HepG2 (cell line): Measurements from ENCODE around the gene POU2F1. TPM values are rescaled to one million over a fixed set of nuclear protein-coding genes. Genes with fewer than 3 reads are reported as not detected.

Experiments used
- ASH2L ChIP-seq: fragments of 300-600, 200-600 bp; sonication (generic); IDR thresholded peaks from 2 replicates; pipeline ENCODE4 v1.7.0; 2017; ENCODE audit warnings: low read depth, mild to moderate bottlenecking, moderate library complexity, mixed read lengths, low read length; ENCODE audit not compliant: insufficient read length
- CREM ChIP-seq, 2 experiments: sonication (generic) in 1 of 2; formaldehyde crosslinking in 1 of 2; IDR thresholded peaks; 2 replicates each; pipeline versions ENCODE4 v1.4.0 to v1.6.1; 2016 to 2020; ENCODE audit warnings: antibody characterized with exemption in 1 of 2, mild to moderate bottlenecking in 1 of 2, missing genetic modification reagents in 1 of 2
- ERF ChIP-seq: IDR thresholded peaks from 2 replicates; pipeline ENCODE4 v1.6.1; 2018; ENCODE audit warnings: missing biosample characterization, missing genetic modification reagents
- FOXP1 ChIP-seq, 2 experiments: fragments of 450-650 bp in 1 of 2; IDR thresholded peaks; 2 replicates each; pipeline ENCODE4 v1.6.1; 2017 to 2018; ENCODE audit warnings: antibody characterized with exemption in 1 of 2
- GFI1 ChIP-seq: sonication (generic); formaldehyde crosslinking; IDR thresholded peaks from 2 replicates; pipeline ENCODE4 v1.5.0; 2020; ENCODE audit warnings: missing genetic modification reagents, mild to moderate bottlenecking, borderline replicate concordance
- HMG20B ChIP-seq: conservative IDR thresholded peaks from 2 replicates; pipeline ENCODE4 v1.6.1; 2016; ENCODE audit warnings: missing genetic modification reagents, missing compliant biosample characterization
- KDM5B ChIP-seq: sonication (generic); formaldehyde crosslinking; IDR thresholded peaks from 2 replicates; pipeline ENCODE4 v1.4.0; 2020; ENCODE audit warnings: missing genetic modification reagents, mild to moderate bottlenecking, borderline replicate concordance
- KDM6A ChIP-seq: IDR thresholded peaks from 2 replicates; pipeline ENCODE4 v1.6.1; 2016; ENCODE audit warnings: low read depth
- MTF2 ChIP-seq: sonication (generic); formaldehyde crosslinking; IDR thresholded peaks from 2 replicates; pipeline ENCODE4 v1.5.0; 2020; ENCODE audit warnings: missing genetic modification reagents, borderline replicate concordance
- NCOR1 ChIP-seq: fragments of 200-600 bp; sonication (generic); IDR thresholded peaks from 2 replicates; pipeline ENCODE4 v1.7.0; 2017; ENCODE audit warnings: antibody characterized with exemption, low read length, borderline replicate concordance
- SAP130 ChIP-seq: IDR thresholded peaks from 2 replicates; pipeline ENCODE4 v1.6.1; 2016; ENCODE audit warnings: low read depth
- TOPORS ChIP-seq: sonication (generic); formaldehyde crosslinking; IDR thresholded peaks from 2 replicates; pipeline ENCODE4 v1.8.0; 2023; ENCODE audit warnings: mild to moderate bottlenecking, missing genetic modification reagents
- TRIM24 ChIP-seq: sonication (generic); formaldehyde crosslinking; IDR thresholded peaks from 2 replicates; pipeline ENCODE4 v1.8.0; 2022; ENCODE audit warnings: mild to moderate bottlenecking, missing genetic modification reagents
- ZFP36L1 ChIP-seq: sonication (generic); formaldehyde crosslinking; IDR thresholded peaks from 2 replicates; pipeline ENCODE4 v1.8.0; 2022; ENCODE audit warnings: mild to moderate bottlenecking, missing genetic modification reagents, moderate library complexity
- ZFP62 ChIP-seq: sonication (generic); formaldehyde crosslinking; IDR thresholded peaks from 2 replicates; pipeline ENCODE4 v1.4.0; 2020; ENCODE audit warnings: missing genetic modification reagents
- ZFP90 ChIP-seq: sonication (generic); formaldehyde crosslinking; IDR thresholded peaks from 2 replicates; pipeline ENCODE4 v1.8.0; 2022; ENCODE audit warnings: missing genetic modification reagents, mild to moderate bottlenecking, inconsistent platforms, borderline replicate concordance
- ZKSCAN8 ChIP-seq: IDR thresholded peaks from 2 replicates; pipeline ENCODE4 v1.6.1; 2016; ENCODE audit warnings: borderline replicate concordance, missing genetic modification reagents, missing compliant biosample characterization
- ZNF20 ChIP-seq: sonication (generic); formaldehyde crosslinking; IDR thresholded peaks from 2 replicates; pipeline ENCODE4 v1.4.0; 2020; ENCODE audit warnings: mild to moderate bottlenecking, moderate library complexity, missing genetic modification reagents
- ZNF235 ChIP-seq: sonication (generic); formaldehyde crosslinking; IDR thresholded peaks from 2 replicates; pipeline ENCODE4 v1.8.1; 2023; ENCODE audit warnings: mild to moderate bottlenecking, missing genetic modification reagents, borderline replicate concordance
- ZNF629 ChIP-seq: sonication (generic); formaldehyde crosslinking; conservative IDR thresholded peaks from 2 replicates; pipeline ENCODE4 v1.5.0; 2020; ENCODE audit warnings: missing genetic modification reagents
- polyA plus RNA-seq, 8 experiments: library from polyadenylated mRNA; depleted of rRNA in 3 of 8; stranded (reverse) in 7 of 8; unstranded in 1 of 8; fragments of >200 nt; fragmentation: Illumina TruSeq in 4 of 8; extraction: Trizol in 4 of 8; gene quantifications; 2 replicates each; pipeline versions ENCODE4 v1.2.1 to v1.2.3, GENCODE V29; 2011 to 2016; ENCODE audit warnings: low read depth in 4 of 8, missing spikeins in 1 of 8, mixed read lengths in 1 of 8; ENCODE audit not compliant: insufficient read depth in 1 of 8
- total RNA-seq, 5 experiments: library from RNA; depleted of rRNA; stranded (reverse); fragments of >200 nt; fragmentation: Illumina TruSeq; extraction: Trizol; gene quantifications; 2 replicates each; pipeline ENCODE4 v1.2.3, GENCODE V29; 2016; ENCODE audit warnings: low read depth in 1 of 5
- TF ChIP-seq, protein P1 (sequence below), 2 experiments: sonication (generic) in 1 of 2; formaldehyde crosslinking in 1 of 2; IDR thresholded peaks; 2 replicates each; pipeline versions ENCODE4 v1.4.0 to v1.6.1; 2016 to 2020; ENCODE audit warnings: borderline replicate concordance in 1 of 2, low read depth in 1 of 2, mild to moderate bottlenecking in 1 of 2, missing genetic modification reagents in 1 of 2
- TF ChIP-seq, protein P2 (sequence below): sonication (generic); formaldehyde crosslinking; IDR thresholded peaks from 2 replicates; pipeline ENCODE4 v1.4.0; 2020; ENCODE audit warnings: missing genetic modification reagents, borderline replicate concordance

Gene POU2F1
- total and polyA plus RNA-seq, 2 of the 13 experiments (the other 11 are each of a cell fraction or from before 2014, with no cell fraction given), result 10.2 to 13.0 TPM

DNA sequence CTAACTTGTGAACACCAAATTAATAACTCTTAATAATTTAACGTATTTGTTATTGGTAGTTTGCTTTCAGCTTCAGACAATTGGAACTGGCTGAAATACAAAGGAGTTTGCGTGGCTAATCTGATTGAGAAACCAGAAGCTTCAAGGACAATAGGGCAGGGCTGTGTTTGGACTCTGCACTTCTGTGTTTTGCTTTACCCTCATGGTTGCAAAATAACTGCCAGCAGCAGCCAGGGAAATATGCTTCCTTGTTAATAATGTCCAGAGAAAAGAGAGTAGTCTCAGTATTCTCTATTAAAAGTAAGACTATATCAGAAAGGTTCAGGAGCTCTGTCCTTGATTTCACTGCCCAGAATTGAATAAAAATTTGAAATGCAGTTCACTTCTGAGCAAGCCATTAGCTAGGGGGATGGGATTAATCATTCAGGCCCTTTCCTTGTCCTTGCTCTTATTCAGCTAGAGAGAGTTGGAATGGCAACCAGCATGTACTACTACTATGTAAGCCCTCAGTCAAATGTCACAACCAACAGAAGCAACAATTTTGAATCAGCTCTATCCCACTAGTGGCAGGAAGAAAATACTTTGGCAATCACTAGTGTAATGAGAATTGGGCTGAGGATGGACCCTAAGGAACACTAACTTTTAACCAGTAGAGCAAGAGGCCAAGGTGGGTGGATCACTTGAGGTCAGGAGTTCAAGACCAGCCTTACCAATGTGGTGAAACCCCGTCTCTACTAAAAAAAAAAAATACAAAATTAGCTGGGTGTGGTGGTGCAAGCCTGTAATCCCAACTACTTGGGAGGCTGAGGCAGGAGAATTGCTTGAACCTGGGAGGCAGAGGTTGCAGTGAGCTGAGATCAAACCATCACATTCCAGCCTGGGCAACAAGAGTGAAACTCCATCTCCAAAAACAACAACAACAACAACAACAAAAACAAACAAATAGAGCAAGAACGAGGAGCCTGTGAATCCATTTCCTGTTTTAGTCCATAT lies 76.8 kb downstream of the POU2F1 start (continued):
- TF ChIP-seq ZNF20 (CRISPR knock-in tag), result no peak
- peak; percentile 48; the same call in 1 of the 2 replicates for TF ChIP-seq ERF (CRISPR knock-in tag)
- TF ChIP-seq ZNF235 (CRISPR knock-in tag), result no peak
- TF ChIP-seq SAP130 (CRISPR knock-in tag), result peak; percentile 70
- TF ChIP-seq HMG20B (CRISPR knock-in tag), result peak; percentile 72
- TF ChIP-seq ZFP62 (CRISPR knock-in tag), result no peak
- TF ChIP-seq KDM5B (CRISPR knock-in tag), result no peak
- no peak for TF ChIP-seq ZKSCAN8 (CRISPR knock-in tag)
- TF ChIP-seq FOXP1 (IDR thresholded peaks at IDR 0.05), result 0 out of 2 replicates have a peak, but pooled peaks have one; percentile 18
- peak; percentile 82 for TF ChIP-seq FOXP1 (CRISPR knock-in tag; IDR thresholded peaks at IDR 0.05)
- TF ChIP-seq NCOR1, result peak; percentile 95
- TF ChIP-seq MTF2 (CRISPR knock-in tag), result peak; percentile 31; the same call in 1 of the 2 replicates
- TF ChIP-seq GFI1 (CRISPR knock-in tag), result peak; percentile 83
- TF ChIP-seq CREM (IDR thresholded peaks at IDR 0.05), result peak; percentile 60; the same call in 1 of the 2 replicates
- TF ChIP-seq CREM (CRISPR knock-in tag; IDR thresholded peaks at IDR 0.05), result no peak
- TF ChIP-seq TRIM24 (CRISPR knock-in tag), result peak; percentile 28; the same call in 1 of the 2 replicates
- TF ChIP-seq, protein P1, sequence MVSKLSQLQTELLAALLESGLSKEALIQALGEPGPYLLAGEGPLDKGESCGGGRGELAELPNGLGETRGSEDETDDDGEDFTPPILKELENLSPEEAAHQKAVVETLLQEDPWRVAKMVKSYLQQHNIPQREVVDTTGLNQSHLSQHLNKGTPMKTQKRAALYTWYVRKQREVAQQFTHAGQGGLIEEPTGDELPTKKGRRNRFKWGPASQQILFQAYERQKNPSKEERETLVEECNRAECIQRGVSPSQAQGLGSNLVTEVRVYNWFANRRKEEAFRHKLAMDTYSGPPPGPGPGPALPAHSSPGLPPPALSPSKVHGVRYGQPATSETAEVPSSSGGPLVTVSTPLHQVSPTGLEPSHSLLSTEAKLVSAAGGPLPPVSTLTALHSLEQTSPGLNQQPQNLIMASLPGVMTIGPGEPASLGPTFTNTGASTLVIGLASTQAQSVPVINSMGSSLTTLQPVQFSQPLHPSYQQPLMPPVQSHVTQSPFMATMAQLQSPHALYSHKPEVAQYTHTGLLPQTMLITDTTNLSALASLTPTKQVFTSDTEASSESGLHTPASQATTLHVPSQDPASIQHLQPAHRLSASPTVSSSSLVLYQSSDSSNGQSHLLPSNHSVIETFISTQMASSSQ (IDR thresholded peaks at IDR 0.05; ENCODE audit: low read depth), result peak; percentile 68
- TF ChIP-seq, protein P1 (CRISPR knock-in tag; IDR thresholded peaks at IDR 0.05; ENCODE audit: borderline replicate concordance), result no peak
- TF ChIP-seq ZNF629 (CRISPR knock-in tag), result peak; percentile 28; the same call in 1 of the 2 replicates
- TF ChIP-seq ASH2L, result peak; percentile 93
- TF ChIP-seq, protein P2, sequence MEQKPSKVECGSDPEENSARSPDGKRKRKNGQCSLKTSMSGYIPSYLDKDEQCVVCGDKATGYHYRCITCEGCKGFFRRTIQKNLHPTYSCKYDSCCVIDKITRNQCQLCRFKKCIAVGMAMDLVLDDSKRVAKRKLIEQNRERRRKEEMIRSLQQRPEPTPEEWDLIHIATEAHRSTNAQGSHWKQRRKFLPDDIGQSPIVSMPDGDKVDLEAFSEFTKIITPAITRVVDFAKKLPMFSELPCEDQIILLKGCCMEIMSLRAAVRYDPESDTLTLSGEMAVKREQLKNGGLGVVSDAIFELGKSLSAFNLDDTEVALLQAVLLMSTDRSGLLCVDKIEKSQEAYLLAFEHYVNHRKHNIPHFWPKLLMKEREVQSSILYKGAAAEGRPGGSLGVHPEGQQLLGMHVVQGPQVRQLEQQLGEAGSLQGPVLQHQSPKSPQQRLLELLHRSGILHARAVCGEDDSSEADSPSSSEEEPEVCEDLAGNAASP (CRISPR knock-in tag), result no peak
- TF ChIP-seq ZFP90 (CRISPR knock-in tag), result no peak
- TF ChIP-seq ZFP36L1, result 0 out of 2 replicates have a peak, but pooled peaks have one; percentile 23
- peak; percentile 87 for TF ChIP-seq KDM6A
- peak; percentile 30; the same call in 1 of the 2 replicates for TF ChIP-seq TOPORS
